Activated T-cell treated with anti-CD3 and anti-CD28 coated beads, Interleukin-2, amount 50 U/mL, for 48 hours (primary cell): ENCODE results near the gene ARL4C.

ENCODE experiments used
- DNase-seq, 2 experiments: peaks; one replicate each; pipeline ENCODE4 v3.0.0-alpha.2; 2020

ARL4C gene, protein sequence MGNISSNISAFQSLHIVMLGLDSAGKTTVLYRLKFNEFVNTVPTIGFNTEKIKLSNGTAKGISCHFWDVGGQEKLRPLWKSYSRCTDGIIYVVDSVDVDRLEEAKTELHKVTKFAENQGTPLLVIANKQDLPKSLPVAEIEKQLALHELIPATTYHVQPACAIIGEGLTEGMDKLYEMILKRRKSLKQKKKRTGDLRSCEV

GRCh38 chr2:234496835-234497593 lies at the start of gene ARL4C:
ARL4C (minus strand) TSS chr2:234497081; CDS start chr2:234496586, 495 bp downstream.
- DNase-seq: peak; percentile 70 to 80

DNA sequence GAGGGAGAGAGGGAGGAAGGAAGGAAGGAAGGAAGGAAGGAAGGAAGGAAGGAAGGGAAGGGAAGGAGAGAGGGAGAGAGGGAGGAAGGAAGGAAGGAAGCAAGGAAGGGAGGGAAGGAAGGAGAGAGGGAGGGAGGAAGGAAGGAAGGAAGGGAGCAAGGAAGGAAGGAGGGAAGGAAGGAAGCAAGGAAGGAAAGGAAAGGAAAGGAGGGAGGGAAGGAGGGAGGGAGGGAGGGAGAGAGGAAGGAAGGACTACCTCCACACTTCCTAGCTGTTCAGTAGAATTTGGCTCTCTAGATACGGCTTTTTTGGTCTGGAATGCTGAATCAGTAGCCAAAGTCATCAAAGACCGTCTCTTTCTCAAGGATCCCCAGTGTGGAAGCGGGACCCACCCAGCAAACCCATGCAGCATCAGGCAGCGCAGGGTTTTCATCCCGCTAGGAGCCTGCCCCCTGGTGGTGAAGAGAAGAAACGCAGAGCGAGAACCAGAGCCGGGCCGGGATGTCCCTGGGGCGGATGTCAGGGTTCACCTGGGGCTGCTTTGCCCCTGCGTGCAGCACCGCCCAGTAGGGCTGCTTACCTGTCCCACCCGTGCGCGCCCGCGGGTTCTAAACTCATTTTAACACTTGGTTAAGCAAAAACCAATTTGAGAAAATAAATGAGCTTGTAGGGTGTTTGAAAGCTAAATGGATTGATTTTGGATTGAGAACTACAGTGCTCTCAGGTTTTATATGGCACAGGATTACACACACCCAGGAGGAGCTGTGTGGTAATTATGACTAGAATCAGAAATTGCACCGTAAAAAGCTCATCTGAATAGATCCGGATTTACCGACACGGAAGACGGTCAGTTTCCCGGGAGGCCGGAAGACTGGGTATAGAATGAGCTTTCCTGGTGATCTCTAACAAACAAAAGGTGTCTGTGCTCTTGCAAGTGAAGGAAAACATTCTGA lies 48.1 kb upstream of the ARL4C start:
- peak; percentile 85 to 87 for DNase-seq

DNA sequence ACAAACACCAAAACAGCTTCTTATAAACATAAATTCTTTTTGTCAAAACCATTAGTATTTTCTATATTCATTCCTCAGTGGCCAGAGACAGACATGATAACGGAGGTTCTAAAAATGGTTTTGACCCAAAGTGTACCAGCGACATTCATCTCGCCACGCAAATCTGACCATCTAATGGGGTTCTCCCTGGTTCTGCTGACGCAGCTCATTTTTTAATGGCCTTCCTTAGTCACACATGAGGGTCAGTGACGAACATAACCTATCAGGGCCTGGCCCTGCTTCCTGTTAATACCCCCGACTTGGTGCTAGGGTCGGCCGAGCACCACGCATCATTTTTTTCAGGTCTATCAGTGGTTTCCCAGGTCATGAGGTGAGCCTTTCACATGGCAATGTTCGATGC lies 45.9 kb upstream of the ARL4C start:
- no peak for DNase-seq

DNA sequence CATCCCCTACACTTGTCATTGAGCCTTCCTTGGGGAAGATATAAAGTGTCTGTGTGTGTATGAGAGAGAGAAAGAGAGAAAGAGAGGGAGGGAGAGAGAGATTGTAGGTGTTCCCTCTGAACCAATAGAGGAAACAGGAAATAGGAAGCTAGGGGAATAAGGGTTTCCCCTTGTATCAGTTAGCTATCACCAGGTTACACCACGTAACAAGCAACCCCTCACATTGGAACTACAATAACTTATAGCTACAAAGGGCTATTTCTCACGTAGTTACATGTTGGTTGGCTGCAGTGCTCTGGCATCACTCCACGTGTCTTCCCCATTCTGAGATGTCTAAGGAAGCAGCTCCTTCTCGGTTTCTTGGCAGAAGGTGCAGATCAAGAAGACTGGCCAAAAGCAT lies 41.0 kb upstream of the ARL4C start:
- DNase-seq: no peak

- no peak for DNase-seq
These were observed 39.5 kb upstream of the ARL4C start for GRCh38 chr2:234536178-234536965.

GRCh38 chr2:234535464-234535863 lies 38.6 kb upstream of the ARL4C start:
- no peak for DNase-seq

- DNase-seq: no peak
These were observed 37.6 kb upstream of the ARL4C start for GRCh38 chr2:234534515-234534914.

- no peak for DNase-seq
These were observed 36.7 kb upstream of the ARL4C start for GRCh38 chr2:234533626-234534025.

DNA sequence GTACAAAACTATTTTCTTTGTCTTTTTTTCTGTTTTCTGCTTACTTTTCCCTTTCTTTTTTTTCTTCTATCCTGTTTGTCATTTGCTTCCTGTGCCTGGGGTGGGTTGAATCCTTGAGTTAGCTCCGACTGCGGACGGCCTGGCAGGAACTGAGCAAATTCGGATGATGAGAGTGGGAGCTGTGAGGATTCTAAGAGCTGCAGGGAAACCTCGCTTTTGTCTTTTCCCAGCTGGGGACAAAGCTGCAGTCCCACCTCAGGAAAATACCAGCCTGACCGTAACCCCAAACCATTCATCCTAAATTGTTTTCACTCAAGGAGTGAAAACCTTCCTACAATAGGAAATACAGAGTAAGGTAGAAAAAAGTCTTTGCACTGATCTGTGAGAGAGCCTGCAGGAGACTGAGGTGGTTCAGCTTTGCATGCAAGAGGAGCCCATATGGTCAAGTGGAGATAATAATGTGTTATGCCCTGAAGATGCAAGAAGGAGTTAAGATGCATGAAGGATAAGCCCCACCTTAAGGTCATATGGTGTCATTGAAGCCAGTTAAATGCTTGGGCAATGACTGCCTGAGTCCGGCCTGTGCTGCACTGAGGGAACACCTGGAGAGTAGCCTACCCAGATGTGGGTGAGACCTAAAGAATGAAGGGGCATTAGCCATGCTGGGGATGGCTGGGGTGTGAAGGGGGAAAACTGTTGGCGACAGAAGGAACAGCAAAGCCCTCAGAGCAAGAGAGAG lies 31.7 kb upstream of the ARL4C start:
- no peak for DNase-seq

DNA sequence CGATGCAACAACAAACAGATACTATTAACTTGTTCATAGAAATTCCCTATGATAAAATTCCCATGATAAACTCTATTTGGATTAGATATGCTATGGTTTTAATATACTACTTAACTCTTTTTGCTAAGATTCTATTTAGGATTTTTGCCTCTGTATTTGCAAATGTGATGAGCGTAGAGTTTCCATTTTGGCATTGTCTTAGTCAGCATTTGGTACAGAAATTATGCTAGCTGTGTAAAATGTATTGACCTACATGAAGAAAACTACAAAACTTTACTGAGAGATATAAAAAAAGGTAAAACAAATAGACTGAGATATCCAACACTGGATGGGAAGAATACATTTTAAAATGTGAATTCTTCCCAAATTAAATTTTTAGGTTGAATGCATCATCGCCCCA lies 29.8 kb upstream of the ARL4C start:
- DNase-seq: no peak

- DNase-seq: no peak
These were observed 24.7 kb upstream of the ARL4C start for GRCh38 chr2:234521536-234521935.

- no peak for DNase-seq
These were observed 22.2 kb upstream of the ARL4C start for GRCh38 chr2:234518986-234519642.

GRCh38 chr2:234517971-234518370 lies 21.1 kb upstream of the ARL4C start:
- DNase-seq: no peak

GRCh38 chr2:234514873-234515638 lies 18.2 kb upstream of the ARL4C start:
- no peak for DNase-seq

GRCh38 chr2:234514099-234514498 lies 17.2 kb upstream of the ARL4C start:
- DNase-seq: no peak

- DNase-seq: no peak
These were observed 16.2 kb upstream of the ARL4C start for GRCh38 chr2:234512884-234513669.

- DNase-seq: no peak
These were observed 6.0 kb upstream of the ARL4C start for GRCh38 chr2:234502919-234503285.

- DNase-seq: no peak
These were observed 5.5 kb upstream of the ARL4C start for GRCh38 chr2:234502285-234502918.

- DNase-seq: peak; percentile 71 to 72
These were observed 3.6 kb upstream of the ARL4C start for GRCh38 chr2:234500394-234501006.
